Activated T-cell treated with anti-CD3 and anti-CD28 coated beads for 1 hour (primary cell): ENCODE data around the gene FBXO28.

ENCODE experiments used
- DNase-seq: peaks from one replicate; pipeline ENCODE4 v3.0.0-alpha.2; 2020; ENCODE audit warnings: low read depth

FBXO28 gene

DNA sequence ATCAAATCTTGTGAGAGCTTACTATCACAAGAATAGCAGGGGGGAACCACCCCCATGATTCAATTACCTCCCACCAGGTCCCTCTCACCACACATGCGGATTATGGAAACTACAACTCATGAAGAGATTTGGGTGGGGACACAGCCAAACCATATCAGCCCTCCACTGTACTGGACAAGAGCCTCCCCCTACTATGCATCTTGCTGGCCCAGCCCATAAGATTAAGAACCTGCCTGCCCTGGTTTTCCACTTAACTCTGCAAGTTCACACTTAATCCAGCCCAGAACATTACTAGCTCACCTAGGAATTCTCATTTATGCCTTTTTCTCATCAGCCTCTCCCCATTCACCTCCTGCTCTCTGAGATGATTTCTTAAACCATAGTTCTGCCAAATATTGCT is 18.0 kb upstream of the FBXO28 start:
- no peak for DNase-seq

GRCh38 chr1:224096773-224097172 is 17.1 kb upstream of the FBXO28 start:
- no peak for DNase-seq

GRCh38 chr1:224098007-224098406 is 15.9 kb upstream of the FBXO28 start:
- no peak for DNase-seq

GRCh38 chr1:224106568-224107281 is 7.2 kb upstream of the FBXO28 start:
- no peak for DNase-seq

DNA sequence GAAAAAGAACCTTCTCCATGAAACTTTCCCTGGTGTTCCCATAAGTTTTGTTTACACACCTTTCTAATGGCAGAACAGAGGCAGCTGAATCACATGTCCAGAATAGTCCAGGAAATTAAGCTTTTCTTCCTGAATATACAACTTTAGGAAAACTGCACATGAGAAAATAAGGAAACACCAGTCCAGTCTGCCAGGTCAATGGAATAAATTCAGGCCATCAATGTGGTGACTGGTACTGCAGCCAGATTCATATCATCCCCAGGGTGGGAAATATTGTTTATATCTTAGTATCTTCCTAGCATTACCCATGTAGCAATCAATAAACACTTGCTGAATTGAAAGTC is 6.7 kb upstream of the FBXO28 start:
- no peak for DNase-seq

DNA sequence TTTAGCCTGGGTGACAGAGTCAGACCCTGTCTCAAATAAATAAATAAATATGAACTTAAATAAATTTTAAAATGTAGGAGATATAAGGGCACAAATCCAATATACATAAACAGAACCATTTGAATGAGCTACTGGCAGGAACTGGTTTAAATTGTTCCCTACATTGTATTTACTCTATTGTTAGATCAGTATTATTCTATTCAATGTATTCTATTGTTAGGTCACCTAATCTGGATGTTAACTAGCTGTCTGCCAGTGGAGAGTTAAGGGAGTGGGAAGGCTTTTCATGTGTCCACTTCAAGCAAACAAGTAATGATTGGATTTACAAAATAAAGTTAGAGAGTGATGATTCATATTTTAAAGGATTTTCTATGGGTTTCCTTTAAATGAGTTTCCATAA is 4.9 kb upstream of the FBXO28 start:
- DNase-seq, result no peak

DNA sequence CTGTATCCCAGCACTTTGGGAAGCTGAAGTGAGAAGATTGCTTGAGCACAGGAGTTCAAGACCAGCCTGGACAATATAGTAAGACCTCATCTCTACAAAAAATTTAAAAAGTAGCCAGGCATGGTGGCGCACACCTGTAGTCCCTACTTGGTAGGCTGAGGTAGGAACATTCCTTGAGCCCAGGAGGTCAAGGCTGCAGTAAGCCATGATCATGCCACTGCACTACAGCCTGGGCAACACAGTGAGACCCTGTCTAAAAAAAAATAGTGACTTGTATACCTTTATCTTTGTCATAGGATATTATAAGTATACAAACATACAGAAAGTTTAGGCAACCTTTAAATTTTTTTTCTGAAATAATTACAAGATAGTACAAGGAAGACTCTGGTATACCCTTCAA is 3.9 kb upstream of the FBXO28 start:
- DNase-seq, result no peak

DNA sequence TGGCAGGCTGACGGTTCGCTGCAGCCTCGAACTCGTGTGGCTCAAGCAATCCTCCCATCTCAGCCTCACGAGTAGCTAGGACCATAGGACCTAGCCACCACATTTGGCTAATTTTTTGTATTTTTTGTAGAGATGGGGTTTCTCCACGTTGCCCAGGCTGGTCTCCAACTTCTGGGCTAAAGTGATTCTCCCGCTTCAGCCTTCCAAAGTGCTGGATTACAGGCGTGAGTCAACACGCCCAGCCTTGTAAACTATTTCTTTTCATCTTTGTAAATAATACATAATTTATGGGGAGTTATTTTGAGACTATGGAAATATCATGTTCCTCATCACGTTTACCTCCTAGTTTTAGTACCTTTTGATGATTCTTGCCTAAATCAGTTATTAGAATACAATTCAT is 906 bp upstream of the FBXO28 start:
- no peak for DNase-seq

- no peak for DNase-seq
Observed at GRCh38 chr1:224113545-224113917, 380 bp upstream of the FBXO28 start.

DNA sequence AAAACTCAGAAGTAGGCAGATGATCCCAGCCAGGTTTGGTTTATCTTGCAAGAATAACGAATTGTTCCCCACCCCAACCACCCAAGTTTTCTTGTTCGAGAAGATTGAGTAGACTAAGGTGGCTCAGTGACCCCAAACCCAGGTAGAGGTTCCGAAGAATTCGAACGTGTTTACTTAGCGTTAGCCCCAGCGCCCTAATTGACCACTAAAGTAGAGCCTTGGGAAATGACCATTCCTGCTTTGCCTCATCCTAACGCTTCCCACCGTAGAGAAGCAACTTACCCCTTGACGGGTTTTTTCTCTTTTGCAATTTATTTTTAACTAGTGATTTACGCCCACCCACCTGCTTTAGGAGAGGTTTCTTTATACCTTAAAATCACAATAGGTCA is 870 bp downstream of the FBXO28 start:
- no peak for DNase-seq

DNA sequence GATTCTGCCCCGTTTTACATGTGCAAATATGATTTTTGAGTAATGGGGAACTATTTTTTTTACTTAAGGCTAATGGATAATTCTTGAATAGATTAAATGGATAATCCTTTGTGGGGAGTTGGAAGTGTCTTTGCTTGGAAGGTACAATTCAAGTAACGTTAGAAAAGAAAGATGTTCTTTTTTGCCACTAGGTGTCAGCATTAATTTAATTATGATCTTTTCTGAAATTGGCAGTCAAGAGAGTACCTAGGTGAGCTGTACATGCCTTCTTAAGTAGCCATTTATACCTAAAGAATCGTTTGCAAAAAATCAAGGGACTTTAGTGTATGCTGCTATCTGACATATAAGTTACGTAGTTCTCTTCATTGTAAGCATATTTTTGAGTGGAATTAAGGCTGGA is 2.2 kb downstream of the FBXO28 start:
- DNase-seq, result no peak

GRCh38 chr1:224118688-224119087 is 4.8 kb downstream of the FBXO28 start:
- DNase-seq, result no peak

- no peak for DNase-seq
Observed at GRCh38 chr1:224123136-224123535, 9.2 kb downstream of the FBXO28 start.

GRCh38 chr1:224124220-224124619 is 10.3 kb downstream of the FBXO28 start:
- DNase-seq, result no peak

DNA sequence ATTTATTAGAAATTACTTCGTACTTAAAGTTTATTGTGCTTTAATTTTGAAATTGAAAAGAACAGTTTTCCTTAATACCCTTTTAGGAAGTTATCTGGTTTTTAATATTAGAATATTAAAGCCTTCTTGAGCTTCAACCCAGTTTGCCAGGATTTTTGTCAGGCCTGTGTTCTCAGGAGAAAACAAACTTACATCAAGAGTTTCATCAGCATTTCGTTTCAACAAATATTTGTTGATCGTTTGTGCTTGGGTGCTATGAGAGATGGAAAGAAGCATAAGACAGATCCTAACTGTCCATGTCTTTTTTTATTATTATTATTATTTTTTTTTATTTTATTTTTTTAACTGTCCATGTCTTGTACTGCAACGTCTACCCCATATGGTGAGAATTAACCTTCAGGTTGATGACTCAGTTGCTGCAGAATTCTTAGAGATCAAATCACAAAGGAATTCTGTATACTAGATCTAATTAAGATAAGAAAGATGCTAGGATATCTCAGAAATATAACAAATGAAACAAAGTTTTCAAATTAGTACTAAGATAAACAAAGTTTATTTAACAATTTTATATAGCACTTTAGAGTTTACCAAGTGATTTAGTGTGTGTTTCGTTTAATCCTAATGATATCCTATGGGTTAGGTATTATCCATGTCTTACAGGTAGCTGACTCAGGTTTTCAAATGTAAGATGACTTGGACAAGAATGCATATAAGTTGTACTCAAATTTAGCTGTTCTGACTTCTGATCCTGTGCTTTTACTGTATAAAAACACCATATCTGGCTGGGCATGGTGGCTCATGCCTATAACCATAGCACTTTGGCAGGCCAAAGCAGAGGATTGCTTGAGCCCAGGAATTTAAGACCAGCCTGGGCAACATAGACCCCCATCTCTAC is 14.3 kb downstream of the FBXO28 start:
- no peak for DNase-seq

GRCh38 chr1:224131253-224131652 is 17.3 kb downstream of the FBXO28 start:
- DNase-seq, result no peak

DNA sequence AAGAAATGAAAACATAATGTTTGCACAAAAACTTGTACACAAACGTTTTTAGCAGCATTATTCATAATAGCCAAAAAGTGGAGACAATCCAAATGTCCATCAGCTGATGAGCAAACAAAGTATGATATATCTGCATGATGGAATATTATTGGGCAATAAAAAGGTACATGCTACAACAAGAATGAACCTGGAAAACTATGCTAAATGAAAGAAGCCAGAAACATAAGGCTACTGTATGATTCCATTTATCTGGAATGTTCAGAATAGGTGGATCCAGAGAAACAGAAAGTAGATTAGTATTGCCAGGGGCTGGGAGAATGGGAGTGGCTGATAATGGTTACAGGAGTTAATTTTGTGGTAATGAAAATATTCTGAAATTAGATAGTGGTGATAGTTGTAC is 19.0 kb downstream of the FBXO28 start:
- no peak for DNase-seq

DNA sequence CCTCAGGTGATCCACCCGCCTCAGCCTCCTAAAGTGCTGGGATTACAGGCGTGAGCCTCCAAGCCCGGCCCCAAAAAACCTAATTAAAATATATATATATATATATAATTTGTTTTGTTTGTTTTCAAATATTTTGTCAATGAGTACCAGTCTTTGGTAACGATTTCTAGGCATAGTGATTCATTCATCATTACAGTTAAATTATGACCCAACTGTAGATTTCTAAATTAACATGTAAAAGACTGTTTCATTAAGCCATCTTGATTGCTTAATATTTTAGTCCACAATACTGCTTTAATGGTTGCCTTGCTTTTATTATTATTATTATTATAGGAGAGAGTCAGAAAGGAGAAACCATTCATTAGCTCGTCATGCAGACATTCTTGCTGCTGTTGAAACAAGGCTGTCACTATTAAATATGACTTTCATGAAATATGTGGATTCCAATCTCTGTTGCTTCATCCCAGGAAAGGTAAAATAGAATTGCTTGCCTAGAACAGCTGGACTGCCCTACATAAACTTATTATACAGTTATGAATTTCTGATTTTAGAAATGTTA is 19.9 kb downstream of the FBXO28 start:
- no peak for DNase-seq

GRCh38 chr1:224137518-224137917 is 23.6 kb downstream of the FBXO28 start:
- no peak for DNase-seq

DNA sequence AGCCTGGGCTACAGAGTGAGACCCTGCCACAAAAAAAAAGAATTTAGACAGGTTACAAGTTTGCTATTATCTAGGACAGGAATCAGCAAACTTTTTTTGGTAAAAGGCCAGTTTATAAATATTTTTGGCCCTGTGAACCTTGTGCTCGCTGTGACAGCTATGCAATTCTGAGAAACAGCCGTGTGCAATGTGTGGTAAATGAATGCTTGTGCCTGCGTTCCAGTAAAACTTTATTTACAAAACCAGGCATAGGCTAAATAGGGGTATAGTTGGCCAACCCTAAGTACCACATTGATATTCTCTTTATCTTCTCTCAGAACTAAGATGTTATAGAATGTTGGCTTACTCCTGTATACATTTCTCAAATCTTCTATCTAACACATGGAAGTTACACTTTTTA is 24.3 kb downstream of the FBXO28 start:
- DNase-seq, result no peak

GRCh38 chr1:224141693-224142092 is 27.8 kb downstream of the FBXO28 start:
- DNase-seq, result no peak

- no peak for DNase-seq
Observed at GRCh38 chr1:224149709-224150108, 35.8 kb downstream of the FBXO28 start.

- DNase-seq, result no peak
Observed at GRCh38 chr1:224151117-224151516, 37.2 kb downstream of the FBXO28 start.
